HG03095 (cell line): ENCODE measurements around the gene MUS81.

Source experiments
- ATAC-seq: cut with Tn5 transposase; IDR thresholded peaks from one replicate; pipeline ENCODE4 v1.9.1; 2021; ENCODE audit warnings: moderate library complexity; ENCODE audit not compliant: unreplicated experiment

Gene MUS81

GRCh38 chr11:65859095-65859811, 980 bp upstream of the MUS81 start:
- peak; percentile 47 for ATAC-seq

DNA sequence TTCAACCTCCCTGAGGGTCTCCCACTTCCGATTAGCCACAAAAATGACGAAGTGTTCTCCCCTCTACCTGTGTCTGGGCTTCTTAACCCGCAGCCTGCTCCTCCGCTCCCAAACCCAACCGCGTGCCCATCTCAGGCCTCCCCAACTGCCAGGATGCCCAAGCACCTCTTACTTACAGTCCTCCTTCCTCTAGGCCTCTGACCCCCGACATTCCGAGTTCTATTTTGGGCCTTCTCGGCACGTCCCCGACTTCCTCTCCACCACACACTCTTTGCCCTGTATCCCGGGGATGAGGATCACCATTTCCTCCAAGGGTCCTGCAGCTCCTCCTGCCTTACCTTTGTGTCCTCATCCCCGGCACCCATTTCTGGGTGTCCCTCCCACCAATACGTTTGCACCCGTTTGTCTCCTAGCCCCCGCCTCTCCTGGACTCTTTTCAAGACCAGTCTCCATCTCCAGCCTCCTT, 388 bp upstream of the MUS81 start:
- no peak for ATAC-seq

DNA sequence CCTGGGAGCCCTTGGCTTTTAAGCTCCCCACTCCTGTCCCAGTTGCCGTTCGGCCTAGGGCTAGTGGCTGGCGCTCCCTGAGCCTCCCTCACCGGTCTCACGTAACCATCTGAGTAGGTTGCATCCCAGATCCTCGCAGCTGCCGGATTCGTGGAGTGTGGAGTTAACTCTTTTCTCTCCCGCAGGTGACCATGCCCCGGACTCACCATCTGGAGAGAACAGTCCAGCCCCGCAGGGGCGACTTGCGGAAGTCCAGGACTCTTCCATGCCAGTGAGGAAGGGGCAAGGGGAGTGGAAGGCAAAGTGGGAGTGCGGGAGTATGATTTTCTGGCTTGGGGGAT, 902 bp downstream of the MUS81 start:
- ATAC-seq: no peak

DNA sequence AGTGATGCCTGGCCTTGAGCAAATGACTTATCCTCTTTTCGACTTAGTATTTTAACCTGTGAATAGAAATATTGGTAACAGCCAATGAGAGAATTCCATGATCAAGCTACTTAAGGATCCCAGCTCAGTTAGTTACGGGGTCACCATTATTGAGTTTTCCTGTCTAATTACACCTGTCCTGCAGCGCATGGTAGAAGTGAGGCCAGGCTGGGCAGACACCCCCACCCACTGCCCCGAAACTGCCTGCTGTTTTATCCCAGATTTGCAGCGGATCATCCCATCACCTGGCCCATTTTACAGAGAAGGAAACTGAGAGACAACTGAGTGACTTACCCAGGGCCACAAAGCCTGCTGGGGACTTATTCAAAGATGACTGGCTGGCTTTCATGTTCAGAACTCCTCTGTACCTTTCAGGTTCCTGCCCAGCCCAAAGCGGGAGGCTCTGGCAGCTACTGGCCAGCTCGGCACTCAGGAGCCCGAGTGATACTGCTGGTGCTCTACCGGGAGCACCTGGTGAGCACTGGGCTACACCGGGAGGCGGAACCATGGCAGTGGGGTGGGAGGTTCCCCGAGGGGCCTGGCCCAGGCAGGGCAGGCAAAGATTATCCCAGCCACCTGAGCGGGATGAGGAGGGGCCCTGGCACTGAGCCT, 1.4 kb downstream of the MUS81 start:
- ATAC-seq: no peak

DNA sequence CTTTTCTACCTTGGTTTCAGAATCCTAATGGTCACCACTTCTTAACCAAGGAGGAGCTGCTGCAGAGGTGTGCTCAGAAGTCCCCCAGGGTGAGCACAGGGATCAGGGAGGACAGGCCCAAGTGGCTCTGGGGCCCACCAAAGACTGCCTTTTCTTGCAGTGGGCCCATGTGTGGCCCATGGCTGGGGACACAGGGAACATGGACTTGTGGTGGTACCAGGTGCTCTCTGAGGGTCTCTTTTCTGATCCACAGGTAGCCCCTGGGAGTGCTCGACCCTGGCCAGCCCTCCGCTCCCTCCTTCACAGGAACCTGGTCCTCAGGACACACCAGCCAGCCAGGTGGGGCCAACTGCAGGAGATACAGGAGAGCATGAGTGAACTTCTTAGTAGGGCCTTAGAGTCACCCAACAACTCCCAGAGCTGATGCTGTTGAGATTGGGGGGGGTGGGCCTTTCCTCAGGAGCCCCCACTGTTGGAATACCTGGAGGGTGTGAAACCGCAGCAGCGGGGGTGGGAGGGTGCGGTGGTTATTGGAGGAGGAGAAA, 2.0 kb downstream of the MUS81 start:
- no peak for ATAC-seq

DNA sequence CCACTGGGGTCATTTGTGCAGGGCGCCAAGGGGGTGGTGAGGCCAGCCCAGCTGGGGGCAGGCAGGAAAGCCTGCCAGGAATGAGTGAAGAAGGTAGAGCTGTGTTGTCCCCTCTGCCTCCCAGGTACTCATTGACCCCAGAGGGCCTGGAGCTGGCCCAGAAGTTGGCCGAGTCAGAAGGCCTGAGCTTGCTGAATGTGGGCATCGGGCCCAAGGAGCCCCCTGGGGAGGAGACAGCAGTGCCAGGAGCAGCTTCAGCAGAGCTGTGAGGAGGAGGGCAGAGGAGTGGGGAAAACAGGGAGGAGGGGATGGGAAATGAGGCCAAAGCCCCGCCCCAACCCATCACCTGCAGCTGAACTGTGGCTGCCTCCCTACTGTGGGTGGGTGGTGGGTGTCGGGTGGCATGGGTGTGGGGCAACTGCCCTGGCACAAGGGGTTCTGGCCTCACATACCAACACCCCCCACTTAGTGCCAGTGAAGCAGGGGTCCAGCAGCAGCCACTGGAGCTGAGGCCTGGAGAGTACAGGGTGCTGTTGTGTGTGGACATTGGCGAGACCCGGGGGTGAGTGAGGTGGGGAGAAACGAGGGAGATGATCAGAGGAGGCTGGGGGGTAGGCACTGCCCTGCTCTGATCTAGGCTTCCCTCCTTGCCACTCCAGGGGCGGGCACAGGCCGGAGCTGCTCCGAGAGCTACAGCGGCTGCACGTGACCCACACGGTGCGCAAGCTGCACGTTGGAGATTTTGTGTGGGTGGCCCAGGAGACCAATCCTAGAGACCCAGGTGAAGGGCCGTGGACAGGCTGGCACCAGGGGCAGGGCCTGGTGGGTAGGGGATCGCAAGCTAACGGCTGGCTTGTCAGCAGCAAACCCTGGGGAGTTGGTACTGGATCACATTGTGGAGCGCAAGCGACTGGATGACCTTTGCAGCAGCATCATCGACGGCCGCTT, 3.0 kb downstream of the MUS81 start:
- no peak for ATAC-seq

DNA sequence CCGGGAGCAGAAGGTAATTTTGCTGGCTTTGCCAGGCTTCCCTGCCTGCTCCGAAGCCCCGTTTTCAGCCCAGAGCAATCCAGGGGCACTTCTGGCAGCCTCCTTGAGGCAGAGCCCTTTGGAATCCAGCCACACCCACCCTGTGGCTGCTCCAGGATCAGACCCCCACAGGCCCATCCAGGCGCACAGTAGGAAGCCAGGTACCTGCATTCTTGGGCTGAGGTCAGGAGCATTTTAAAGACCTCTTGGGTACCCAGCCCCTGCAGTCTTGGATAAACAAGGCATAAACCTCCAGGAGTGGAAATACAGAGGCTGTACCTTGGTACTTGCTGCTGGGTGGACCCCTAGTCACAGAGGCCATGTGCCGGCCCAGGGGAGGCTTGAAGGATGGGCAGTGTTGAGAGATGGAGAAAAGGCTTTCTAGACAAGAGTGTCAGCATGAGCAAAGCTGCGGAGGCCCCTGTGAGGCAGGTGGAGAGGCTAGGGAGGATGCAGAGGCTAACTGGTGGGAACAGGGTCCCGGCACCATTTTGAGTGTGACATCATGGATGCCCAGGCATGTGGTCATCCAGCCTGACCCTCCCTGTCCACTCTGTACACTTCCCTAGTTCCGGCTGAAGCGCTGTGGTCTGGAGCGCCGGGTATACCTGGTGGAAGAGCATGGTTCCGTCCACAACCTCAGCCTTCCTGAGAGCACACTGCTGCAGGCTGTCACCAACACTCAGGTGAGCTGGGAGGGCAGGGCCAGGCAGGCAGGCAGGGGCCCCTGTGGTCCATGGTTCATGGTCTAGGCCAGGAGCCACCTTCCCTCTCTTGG, 3.9 kb downstream of the MUS81 start:
- no peak for ATAC-seq

DNA sequence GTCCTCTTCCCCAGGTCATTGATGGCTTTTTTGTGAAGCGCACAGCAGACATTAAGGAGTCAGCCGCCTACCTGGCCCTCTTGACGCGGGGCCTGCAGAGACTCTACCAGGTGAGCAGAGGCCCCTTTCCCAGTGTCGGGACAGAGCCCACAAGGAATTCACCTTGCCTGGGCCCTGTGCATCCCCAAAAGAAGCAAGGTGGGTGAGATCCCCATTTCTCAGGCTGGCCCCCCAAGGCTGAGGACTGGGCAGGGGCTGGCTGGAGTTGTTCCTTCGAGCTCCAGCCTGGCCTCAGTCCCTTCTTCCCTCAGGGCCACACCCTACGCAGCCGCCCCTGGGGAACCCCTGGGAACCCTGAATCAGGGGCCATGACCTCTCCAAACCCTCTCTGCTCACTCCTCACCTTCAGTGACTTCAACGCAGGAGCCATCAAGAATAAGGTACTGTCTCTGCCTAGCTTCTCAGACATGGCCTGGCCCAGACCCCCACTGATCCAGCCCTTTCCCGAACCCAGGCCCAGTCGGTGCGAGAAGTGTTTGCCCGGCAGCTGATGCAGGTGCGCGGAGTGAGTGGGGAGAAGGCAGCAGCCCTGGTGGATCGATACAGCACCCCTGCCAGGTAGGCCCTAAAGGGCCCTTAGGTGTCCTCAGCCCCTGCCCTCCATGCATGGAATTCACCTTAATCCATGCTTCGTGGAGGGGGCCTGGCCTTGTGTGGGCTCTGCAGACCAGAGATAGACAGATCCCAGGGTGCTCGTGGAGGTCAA, 4.7 kb downstream of the MUS81 start:
- ATAC-seq: no peak

DNA sequence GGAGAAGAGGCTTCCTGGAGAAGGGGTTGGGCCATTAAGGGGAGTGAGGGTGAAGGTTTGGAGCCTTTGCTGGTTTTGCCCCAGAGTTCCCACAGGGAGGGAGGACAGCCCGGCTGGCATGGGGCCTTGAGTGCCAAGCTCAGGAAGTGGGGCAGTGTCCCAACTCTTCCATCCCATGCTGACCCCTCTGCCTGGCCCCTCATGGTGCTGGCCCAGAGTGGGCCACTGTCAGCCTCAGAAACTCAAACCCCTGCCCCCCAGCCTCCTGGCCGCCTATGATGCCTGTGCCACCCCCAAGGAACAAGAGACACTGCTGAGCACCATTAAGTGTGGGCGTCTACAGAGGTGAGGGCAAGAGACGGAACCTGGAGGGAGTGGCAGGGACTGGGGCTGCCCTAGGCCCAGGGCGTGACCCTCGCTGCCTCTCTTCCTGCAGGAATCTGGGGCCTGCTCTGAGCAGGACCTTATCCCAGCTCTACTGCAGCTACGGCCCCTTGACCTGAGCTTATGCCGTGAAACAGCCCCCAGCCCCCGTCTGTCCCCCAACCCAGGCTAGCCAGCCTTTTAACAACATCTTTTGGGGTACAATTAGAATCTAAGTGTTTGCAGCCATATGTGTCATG, 5.4 kb downstream of the MUS81 start:
- ATAC-seq: no peak

- ATAC-seq: no peak
Observed at GRCh38 chr11:65866509-65867283, 6.5 kb downstream of the MUS81 start.

DNA sequence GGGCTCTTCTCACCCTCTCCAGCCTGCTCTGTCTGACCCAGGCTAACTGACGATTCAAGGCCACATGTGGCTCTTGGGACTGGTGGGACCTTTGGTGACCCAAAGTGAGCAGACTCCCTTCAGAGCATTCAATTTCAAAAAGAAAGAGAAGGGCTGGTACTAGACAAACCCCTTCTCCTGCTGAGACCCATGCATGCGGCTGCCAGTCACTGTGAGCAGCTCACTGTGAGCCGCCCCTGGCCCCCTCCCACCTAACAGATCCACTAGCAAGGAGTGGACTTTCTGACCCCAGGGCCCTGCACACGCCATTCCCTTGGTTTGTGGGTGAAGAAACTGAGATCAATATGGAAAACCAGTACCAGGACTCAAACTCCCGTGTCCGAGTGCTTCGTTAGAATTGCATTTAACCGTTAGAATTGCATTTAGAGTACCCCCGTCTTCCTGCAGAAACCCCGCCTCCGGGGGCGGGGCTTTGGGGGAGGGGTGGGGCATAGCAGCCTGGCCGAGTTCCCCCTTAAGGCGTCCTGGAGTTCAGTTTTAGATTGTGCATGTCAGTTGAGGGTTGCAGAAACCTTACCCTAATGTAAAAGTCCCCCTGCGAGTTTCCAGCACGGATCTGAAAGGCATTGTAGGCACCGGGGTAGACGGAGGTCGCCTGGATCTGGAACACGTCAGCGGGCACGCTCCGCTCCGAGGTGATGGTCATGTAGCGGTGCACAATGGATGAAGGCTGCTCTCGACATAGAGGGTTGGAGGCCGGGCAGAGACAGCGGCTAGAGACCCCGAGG, 7.2 kb downstream of the MUS81 start:
- ATAC-seq: no peak

DNA sequence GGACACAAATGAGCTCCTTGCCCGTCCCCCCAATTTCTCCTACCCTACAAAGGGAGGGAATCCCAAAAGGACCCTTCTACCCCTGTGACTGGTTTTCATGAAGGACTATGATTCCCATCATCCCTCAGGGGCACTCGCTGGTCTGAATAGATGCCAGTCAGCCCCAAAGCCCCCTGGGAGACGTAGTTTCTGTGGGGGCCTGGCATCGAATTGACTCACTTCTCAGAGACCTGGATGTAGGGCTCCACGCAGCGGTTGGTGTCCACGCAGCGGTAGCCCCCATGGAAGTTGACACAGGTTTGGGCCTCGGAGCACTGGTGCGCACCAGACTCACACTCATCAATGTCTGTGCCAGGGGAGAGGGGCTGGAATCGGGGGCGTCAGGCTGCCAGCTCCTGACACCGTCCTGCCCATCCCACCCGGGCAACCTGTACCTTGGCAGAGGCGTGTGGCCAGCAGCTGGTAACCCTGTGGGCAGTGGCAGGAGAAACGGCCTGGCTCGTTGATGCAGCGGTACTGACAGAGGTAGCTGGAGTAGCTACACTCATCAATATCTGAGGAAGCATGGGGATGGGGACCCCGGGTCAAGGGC, 7.9 kb downstream of the MUS81 start:
- no peak for ATAC-seq

GRCh38 chr11:65868907-65869306, 8.7 kb downstream of the MUS81 start:
- ATAC-seq: no peak

- ATAC-seq: no peak
Observed at GRCh38 chr11:65869643-65870306, 9.5 kb downstream of the MUS81 start.

GRCh38 chr11:65870307-65870658, 10.1 kb downstream of the MUS81 start:
- no peak for ATAC-seq

DNA sequence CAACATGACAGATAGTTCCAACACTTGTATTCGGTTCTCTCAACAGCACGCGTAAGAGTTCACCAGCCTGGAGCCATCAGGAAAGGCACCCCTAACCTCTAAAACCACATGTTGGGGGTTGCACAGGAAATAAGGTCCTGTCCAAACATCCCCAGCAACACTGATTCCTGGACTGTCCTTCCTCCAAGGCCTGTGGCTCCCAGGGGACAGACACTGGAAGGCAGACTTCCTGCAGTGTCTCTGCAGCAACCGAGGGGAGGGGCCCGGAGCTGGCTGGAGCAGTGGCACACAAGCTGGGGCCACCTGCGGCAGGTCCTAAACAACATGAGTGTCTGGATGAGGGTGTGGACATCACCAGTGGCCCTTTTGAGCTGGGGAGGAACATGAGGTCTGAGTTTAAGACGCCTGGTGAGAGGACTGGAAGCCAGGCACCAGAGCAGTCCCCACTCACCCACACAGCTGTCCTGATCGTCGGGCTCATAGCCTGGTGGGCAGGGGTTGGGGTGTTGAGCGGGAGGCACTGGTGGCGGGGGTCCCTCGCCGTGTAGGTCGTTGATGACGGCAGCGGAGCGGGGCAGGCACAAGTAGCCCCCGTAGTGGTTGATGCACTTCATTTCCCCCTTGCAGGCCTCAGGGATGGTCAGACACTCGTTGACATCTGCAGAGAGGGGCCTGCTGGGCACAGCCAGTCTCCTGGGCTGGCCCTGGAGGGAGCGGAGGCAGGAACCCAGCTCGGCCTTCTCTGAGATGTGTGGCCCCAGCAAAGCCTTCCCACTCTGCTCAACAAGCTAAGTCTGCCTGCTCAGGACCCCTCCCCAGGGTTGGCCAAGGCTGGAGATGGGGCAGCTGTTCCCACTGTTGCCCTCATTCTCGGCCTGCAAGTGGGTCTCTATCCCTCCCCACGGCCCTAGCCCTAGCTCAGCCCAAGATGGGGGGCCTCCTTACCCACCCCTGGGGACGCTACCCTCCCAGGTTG, 10.8 kb downstream of the MUS81 start:
- no peak for ATAC-seq
